Duodenal mucosa (tissue), 2 donors: ENCODE measurements around the gene SUV39H2.
A peak's percentile ranks its signal among the peaks of the same experiment; 100 is the strongest.
"Not testable (repeated sequence)": the region's sequence is repeated elsewhere in the genome, so short reads cannot be mapped to it uniquely, and the experiment has no call there.

Experiments
- H3K27ac ChIP-seq: one replicate; pipeline ENCODE4 v1.7.0; 2013; ENCODE audit warnings: low read depth, low read length
- H3K27me3 ChIP-seq, 2 donors: one replicate each; pipeline ENCODE4 v1.7.0; 2013; ENCODE audit warnings: low read length in 2 of 2, control low read depth in 1 of 2; ENCODE audit not compliant: insufficient read depth in 2 of 2, control insufficient read depth in 1 of 2
- H3K36me3 ChIP-seq, 2 donors: one replicate each; pipeline ENCODE4 v1.7.0; 2013; ENCODE audit warnings: low read length in 2 of 2, control low read depth in 1 of 2; ENCODE audit not compliant: insufficient read depth in 2 of 2, control insufficient read depth in 1 of 2
- H3K4me1 ChIP-seq, 2 donors: one replicate each; pipeline ENCODE4 v1.7.0; 2013; ENCODE audit warnings: low read length in 2 of 2, control low read depth in 1 of 2; ENCODE audit not compliant: insufficient read depth in 2 of 2, control insufficient read depth in 1 of 2
- H3K4me3 ChIP-seq, 2 donors: one replicate each; pipeline ENCODE4 v1.7.0; 2013; ENCODE audit warnings: low read length in 2 of 2, low read depth in 1 of 2
- H3K9ac ChIP-seq, 2 donors: one replicate each; pipeline ENCODE4 v1.7.0; 2013; ENCODE audit warnings: low read length in 2 of 2, low read depth in 1 of 2
- H3K9me3 ChIP-seq, 2 donors: one replicate each; pipeline ENCODE4 v1.7.0; 2013; ENCODE audit warnings: low read length in 2 of 2, control low read depth in 1 of 2; ENCODE audit not compliant: control insufficient read depth in 1 of 2

Gene SUV39H2

DNA sequence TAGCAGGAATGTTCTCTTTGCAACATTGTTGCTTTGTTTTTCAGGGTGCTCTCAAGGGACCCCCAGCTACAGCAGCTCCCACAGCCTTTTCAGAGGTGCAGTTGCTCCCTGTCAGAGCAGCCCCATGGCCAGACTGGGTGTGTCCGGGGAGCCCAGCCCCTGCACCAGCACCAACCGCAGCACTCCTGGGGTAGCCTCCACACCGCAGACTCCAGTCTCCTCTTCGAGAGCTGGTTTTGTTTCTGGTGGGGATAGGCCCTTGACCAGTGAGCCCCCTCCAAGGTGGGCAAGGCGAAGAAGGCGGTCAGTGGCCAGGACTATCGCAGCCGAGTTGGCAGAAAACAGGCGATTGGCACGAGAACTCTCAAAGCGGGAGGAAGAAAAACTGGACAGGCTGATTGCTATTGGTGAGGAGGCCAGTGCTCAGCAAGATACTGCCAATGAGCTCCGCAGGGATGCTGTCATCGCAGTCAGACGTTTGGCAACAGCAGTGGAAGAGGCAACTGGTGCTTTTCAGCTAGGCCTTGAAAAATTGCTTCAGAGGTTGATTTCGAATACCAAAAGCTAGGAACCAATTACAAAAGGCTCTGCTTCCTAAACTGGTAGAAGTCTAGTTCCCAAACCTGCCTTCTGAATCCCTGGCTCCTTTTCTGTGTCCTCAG lies 35.2 kb upstream of the SUV39H2 start:
- Histone ChIP-seq H3K4me1 (no peaks in the 10 kb centered on the region), H3K27me3 (no peaks in the 10 kb centered on the region), H3K9ac (no peak overlapping the region), H3K27ac (no peak overlapping the region), H3K9me3 (no peaks in the 10 kb centered on the region), H3K4me3 (no peak overlapping the region), H3K36me3 (peaks cover 28 to 65% of the 10 kb centered on the region in 2 donors)

DNA sequence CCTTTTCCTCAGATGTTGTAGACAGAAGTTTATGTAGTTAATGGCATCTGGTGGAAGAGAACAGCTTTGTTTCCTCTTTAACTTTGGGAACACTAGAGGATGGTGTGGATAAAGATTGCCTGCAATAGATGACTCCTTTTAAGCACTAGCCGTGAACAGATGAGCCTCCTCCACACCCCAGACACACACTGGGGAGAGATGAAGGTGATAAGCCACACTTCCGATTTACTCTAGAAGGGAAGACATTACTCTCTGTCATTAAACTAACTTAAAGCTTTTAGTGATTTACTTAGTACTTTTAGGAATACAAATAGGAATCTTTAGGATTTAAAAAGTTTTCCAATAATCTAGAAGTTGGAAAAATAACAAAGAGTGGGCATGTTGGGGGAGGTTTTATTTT lies 33.7 kb upstream of the SUV39H2 start:
- no peaks in the 10 kb centered on the region for H3K27me3 ChIP-seq
- H3K9me3 ChIP-seq: no peaks in the 10 kb centered on the region
- no peak overlapping the region for H3K9ac ChIP-seq
- no peak overlapping the region for H3K4me3 ChIP-seq
- peaks cover 28 to 72% of the 10 kb centered on the region in 2 donors for H3K36me3 ChIP-seq
- no peak overlapping the region for H3K27ac ChIP-seq
- no peaks in the 10 kb centered on the region for H3K4me1 ChIP-seq

DNA sequence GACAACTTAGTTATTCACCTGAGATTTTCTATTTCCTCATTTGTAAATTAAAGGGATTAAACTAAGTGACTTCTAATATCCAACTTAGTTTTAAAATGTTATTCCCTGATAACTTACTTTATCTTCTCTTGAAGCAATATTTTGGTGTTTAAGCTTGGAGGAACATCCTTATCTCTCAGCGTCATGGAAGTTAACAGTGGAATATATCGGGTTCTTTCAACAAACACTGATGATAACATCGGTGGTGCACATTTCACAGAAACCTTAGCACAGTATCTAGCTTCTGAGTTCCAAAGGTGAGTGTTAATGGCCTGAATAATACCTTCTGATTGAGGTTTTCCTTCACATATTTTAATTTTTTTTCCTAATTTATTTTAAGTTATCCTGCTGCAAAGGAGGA lies 26.4 kb upstream of the SUV39H2 start:
- no peaks in the 10 kb centered on the region for H3K27me3 ChIP-seq
- no peak overlapping the region for H3K27ac ChIP-seq
- no peaks in the 10 kb centered on the region for H3K9me3 ChIP-seq
- no peak overlapping the region for H3K4me3 ChIP-seq
- H3K9ac ChIP-seq: no peak overlapping the region
- no peaks in the 10 kb centered on the region for H3K4me1 ChIP-seq
- peaks cover 4 to 40% of the 10 kb centered on the region in 2 donors for H3K36me3 ChIP-seq

DNA sequence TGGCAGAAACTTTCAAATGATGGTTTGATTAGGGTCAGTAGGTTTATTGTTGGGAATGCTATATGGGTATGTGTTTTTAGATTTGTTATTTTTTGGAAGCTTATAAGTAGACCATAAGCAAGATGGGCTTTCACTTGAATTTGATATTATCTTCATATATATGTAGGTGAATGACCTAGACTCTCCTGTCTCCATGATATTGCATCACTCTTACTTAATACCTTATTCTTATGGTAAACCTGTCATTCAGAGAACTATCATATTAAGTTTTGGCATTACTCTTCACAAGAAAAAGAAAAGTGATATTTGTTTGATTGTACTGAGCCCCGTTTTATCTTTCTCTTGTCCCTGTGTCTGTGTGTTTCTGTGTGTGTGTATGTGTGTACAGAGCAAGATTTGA lies 23.2 kb upstream of the SUV39H2 start:
- Histone ChIP-seq H3K27ac (no peak overlapping the region), H3K9ac (no peak overlapping the region), H3K9me3 (no peaks in the 10 kb centered on the region), H3K4me1 (peaks cover 2 to 17% of the 10 kb centered on the region in 2 donors), H3K27me3 (no peaks in the 10 kb centered on the region), H3K36me3 (peaks cover 4 to 22% of the 10 kb centered on the region in 2 donors), H3K4me3 (no peak overlapping the region)

DNA sequence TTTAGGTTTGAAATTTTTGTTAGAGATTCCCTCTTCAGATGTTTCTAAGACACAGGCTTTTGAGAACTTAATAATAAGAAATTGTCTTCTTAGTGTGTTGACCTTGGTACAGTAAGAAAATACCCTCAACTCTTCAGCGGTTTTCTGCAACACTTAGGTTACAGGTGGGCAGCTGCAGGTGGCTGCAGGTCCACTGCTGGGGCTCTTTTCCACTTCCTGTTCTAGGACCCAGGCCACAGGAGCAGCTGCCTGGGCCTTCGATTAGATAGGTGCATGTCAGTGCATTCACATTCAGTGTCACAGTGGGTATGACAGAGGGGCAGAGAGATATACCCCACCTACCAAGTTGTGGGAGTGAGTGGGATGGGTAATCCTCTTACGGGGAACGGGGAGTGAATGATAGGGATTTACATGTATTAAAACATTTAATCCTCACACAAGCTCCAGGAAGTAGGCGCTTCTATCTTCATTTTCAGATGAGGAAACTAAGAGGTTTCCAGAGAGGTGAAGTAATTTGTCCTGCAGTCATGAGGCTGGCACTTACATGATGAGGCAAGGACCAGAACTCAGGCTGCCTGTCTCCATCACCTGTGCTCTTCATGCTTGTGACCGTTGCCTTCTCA lies 20.2 kb upstream of the SUV39H2 start:
- H3K4me3 ChIP-seq: no peak overlapping the region
- H3K9ac ChIP-seq: no peak overlapping the region
- no peaks in the 10 kb centered on the region for H3K27me3 ChIP-seq
- H3K9me3 ChIP-seq: no peaks in the 10 kb centered on the region
- peaks cover 5 to 28% of the 10 kb centered on the region in 2 donors for H3K4me1 ChIP-seq
- peaks cover 0 to 6% of the 10 kb centered on the region in 2 donors for H3K36me3 ChIP-seq
- H3K27ac ChIP-seq: no peak overlapping the region

DNA sequence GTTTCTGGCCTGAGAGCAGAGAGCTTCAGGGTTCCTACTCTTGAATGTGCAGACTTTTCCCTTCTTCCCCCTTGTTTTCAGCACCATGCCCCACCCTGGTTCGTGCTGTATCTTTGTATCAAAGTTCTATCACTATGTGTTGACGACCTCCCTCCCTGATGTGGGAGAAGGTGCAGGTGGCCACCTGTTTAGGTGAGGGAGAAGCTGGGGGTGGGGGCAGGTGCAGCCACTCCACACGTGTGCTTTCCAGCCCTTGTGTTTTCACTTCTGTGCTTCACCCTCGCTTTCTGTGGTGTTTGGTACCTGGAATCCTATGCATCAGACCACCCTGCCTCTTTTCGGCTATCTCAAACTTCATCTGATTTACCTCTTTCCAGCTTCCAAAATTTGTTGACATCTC lies 19.6 kb upstream of the SUV39H2 start:
- Histone ChIP-seq H3K4me1 (peaks cover 5 to 28% of the 10 kb centered on the region in 2 donors), H3K9ac (no peak overlapping the region), H3K27me3 (no peaks in the 10 kb centered on the region), H3K9me3 (no peaks in the 10 kb centered on the region), H3K36me3 (peaks cover 0 to 6% of the 10 kb centered on the region in 2 donors), H3K4me3 (no peak overlapping the region), H3K27ac (no peak overlapping the region)

DNA sequence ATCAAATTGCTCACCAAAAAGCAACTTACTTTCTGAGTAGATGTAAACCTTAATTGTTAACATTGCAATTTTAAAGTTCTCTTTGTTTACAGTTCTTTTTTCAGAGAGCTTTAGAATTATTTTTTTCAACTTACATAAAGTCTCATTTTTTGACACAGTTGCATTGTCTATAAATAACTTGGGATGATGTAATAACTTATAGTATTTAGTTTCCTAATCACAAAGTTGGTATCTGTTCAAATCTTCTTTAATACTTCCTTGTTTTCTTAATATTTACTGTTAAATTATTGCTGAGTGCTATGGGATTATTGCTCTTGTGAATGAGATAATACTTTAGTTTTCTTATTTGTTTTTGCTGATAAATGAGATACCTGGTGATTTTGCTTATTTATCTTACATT lies 18.9 kb upstream of the SUV39H2 start:
- no peak overlapping the region for H3K4me3 ChIP-seq
- H3K9ac ChIP-seq: no peak overlapping the region
- no peaks in the 10 kb centered on the region for H3K9me3 ChIP-seq
- peaks cover 0 to under 1% of the 10 kb centered on the region in 2 donors for H3K36me3 ChIP-seq
- peaks cover 5 to 28% of the 10 kb centered on the region in 2 donors for H3K4me1 ChIP-seq
- H3K27me3 ChIP-seq: no peaks in the 10 kb centered on the region
- no peak overlapping the region for H3K27ac ChIP-seq

DNA sequence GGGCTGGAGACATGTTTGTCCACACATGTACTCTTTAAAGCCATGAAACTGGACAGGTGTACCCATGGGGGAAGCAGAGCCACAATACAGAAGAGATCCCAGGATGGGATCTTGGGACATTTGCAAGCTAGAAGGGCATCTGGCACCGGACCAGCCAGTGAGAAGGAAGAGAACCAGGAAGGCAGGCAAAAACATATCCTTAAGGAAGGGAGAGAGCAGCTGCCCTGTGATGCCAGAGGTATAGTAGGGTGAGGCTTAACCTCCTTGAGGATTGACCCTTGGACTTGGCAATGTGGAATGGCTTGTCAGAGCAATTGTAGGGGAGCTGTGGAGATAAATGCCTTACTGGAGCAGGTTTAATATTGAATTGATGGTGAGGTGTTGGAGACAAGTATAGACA lies 17.9 kb upstream of the SUV39H2 start:
- peak overlapping the region; percentile 81 for H3K27ac ChIP-seq
- no peaks in the 10 kb centered on the region for H3K27me3 ChIP-seq
- H3K36me3 ChIP-seq: no peaks in the 10 kb centered on the region
- peaks cover 5 to 28% of the 10 kb centered on the region in 2 donors for H3K4me1 ChIP-seq
- H3K9me3 ChIP-seq: no peaks in the 10 kb centered on the region
- H3K9ac ChIP-seq: peak overlapping the region in 1 of 2 donors; percentile 29
- H3K4me3 ChIP-seq: peak overlapping the region in 1 of 2 donors; percentile 17

DNA sequence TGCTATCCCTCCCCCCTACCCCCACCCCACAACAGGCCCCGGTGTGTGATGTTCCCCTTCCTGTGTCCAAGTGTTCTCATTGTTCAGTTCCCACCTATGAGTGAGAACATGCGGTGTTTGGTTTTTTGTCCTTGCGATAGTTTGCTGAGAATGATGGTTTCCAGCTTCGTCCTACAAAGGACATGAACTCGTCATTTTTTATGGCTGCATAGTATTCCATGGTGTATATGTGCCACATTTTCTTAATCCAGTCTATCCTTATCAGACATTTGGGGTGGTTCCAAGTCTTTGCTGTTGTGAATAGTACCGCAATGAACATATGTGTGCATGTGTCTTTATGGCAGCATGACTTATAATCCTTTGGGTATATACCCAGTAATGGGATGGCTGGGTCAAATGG lies 14.2 kb upstream of the SUV39H2 start:
- H3K27me3 ChIP-seq, H3K9ac ChIP-seq, H3K9me3 ChIP-seq, H3K4me3 ChIP-seq, H3K27ac ChIP-seq: not testable (repeated sequence)
- Histone ChIP-seq H3K36me3 (peaks cover 10 to 26% of the 10 kb centered on the region in 2 donors), H3K4me1 (peaks cover 5 to 21% of the 10 kb centered on the region in 2 donors)

DNA sequence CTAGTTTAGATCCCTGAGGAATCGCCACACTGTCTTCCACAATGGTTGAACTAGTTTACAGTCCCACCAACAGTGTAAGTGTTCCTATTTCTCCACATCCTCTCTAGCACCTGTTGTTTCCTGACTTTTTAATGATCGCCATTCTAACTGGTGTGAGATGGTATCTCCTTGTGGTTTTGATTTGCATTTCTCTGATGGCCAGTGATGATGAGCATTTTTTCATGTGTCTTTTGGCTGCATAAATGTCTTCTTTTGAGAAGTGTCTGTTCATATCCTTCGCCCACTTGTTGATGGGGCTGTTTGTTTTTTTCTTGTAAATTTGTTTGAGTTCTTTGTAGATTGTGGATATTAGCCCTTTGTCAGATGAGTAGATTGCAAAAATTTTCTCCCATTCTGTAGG lies 13.8 kb upstream of the SUV39H2 start:
- not testable (repeated sequence) for H3K27me3 ChIP-seq, H3K4me3 ChIP-seq, H3K9ac ChIP-seq, H3K9me3 ChIP-seq, H3K27ac ChIP-seq
- Histone ChIP-seq H3K4me1 (peaks cover 5 to 17% of the 10 kb centered on the region in 2 donors), H3K36me3 (peaks cover 10 to 30% of the 10 kb centered on the region in 2 donors)
